Ovary (tissue), 3 donors: ENCODE results near the gene PTGES2.

Experiments
- POLR2A ChIP-seq: fragments of 450-650 bp; IDR thresholded peaks from one replicate; pipeline ENCODE4 v1.6.1; 2017; ENCODE audit warnings: antibody characterized with exemption, mild to moderate bottlenecking, moderate library complexity
- TF ChIP-seq, protein P1 (sequence below), 3 donors: fragments of 450-650 bp in 2 of 3; fragments of 200-600 bp in 1 of 3; IDR thresholded peaks; one replicate each; pipeline versions ENCODE4 v1.5.1 to v1.8.0; 2016 to 2022; ENCODE audit warnings: antibody characterized with exemption in 3 of 3, mild to moderate bottlenecking in 1 of 3
- donor health status: DM: no; HTN: no; CAD: no.

DNA sequence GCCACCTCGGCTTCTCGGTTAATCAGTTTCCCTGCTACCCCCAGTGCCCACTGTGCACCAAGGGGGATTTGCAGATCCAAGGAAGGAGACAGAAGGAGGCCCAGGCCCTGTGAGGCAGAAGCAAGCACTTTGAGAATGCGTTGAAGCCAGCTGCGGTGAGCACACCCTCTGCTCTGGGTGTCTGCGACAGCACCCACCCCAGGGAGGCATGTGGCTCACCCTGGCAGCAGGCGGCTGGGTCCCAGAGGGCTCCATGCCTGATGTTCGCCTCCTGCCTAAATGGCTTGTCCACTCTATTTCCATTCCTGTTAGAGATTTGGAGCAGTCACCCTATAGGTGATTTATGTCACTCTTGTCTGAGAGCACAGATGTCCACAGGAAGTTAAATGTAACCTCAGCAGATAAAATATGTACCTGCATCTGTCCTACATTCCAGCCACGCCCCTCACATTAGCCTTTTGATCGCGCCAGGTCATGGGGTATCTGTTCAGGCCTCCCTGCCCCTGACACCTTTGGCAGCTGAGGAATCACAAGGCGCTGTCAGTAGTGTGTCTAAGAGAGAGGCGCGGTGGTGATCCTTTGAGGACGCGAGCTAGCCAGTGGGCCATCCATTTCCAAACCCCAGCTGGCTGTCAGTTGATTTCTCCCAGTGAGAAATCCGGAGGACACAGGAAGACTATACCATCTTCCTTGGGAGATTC is 28.1 kb downstream of the PTGES2 start:
- TF ChIP-seq, protein P1, sequence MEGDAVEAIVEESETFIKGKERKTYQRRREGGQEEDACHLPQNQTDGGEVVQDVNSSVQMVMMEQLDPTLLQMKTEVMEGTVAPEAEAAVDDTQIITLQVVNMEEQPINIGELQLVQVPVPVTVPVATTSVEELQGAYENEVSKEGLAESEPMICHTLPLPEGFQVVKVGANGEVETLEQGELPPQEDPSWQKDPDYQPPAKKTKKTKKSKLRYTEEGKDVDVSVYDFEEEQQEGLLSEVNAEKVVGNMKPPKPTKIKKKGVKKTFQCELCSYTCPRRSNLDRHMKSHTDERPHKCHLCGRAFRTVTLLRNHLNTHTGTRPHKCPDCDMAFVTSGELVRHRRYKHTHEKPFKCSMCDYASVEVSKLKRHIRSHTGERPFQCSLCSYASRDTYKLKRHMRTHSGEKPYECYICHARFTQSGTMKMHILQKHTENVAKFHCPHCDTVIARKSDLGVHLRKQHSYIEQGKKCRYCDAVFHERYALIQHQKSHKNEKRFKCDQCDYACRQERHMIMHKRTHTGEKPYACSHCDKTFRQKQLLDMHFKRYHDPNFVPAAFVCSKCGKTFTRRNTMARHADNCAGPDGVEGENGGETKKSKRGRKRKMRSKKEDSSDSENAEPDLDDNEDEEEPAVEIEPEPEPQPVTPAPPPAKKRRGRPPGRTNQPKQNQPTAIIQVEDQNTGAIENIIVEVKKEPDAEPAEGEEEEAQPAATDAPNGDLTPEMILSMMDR (IDR thresholded peaks at IDR 0.05), result no peak
- no peak for TF ChIP-seq POLR2A
